ENCODE data around the gene IGFBP5. TPM values are rescaled to one million over a fixed set of nuclear protein-coding genes. Genes with fewer than 3 reads are reported as not detected.

IGFBP5 gene
- total RNA-seq, 2 experiments from 2014 or later, result not detected

DNA sequence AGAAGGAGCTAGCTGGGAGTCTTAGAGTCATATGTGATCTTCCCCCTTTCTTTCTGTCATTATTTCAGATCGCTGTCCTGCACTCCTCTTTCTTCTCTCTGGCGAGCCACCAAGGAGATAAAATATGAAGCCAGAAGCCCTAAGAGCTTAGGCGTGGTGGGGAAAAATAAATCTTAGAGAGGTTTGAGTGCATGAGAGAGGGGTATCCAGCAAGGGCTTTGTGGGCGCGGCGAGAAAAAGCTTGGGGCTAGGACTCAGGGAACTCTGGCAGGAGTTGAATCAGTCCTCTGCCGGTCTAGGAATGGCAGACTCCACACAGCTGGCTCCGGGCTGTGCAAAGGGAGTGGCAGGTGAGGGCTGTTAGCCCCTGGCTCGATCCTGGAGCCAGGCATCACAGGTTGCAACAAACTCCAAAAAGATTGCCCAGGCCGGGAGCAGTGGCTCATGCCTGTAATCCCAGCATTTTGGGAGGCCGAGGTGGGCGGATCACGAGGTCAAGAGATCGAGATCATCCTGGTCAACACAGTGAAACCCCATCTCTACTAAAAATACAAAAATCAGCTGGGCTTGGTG lies 20.1 kb upstream of the IGFBP5 start:
- Histone ChIP-seq H3K36me3 (ENCODE audit: insufficient read depth, low read length) (no peaks in the 10 kb centered on the region), H3K4me3 (ENCODE audit: low read depth, low read length, poor library complexity, severe bottlenecking) (no peak overlapping the region), H3K9me2 (ENCODE audit: insufficient read depth, low read length) (no peaks in the 10 kb centered on the region), H4K20me1 (ENCODE audit: insufficient read depth, low read length) (no peaks in the 10 kb centered on the region), H3K4me2 (ENCODE audit: low read length) (no peak overlapping the region), H3K27ac (ENCODE audit: low read depth, low read length, poor library complexity, severe bottlenecking) (no peak overlapping the region), H3K4me1 (ENCODE audit: insufficient read depth, low read length, poor library complexity, severe bottlenecking) (no peaks in the 10 kb centered on the region), H2AFZ (ENCODE audit: low read length) (no peak overlapping the region), H3K79me2 (ENCODE audit: insufficient read depth, low read depth, low read length) (no peaks in the 10 kb centered on the region), H3K9me3 (ENCODE audit: low read length) (no peaks in the 10 kb centered on the region)
- POLR2A ChIA-PET, result interaction anchor here (0.6 kb wide), 1 partner anchor 63 kb away, joined by 4 read pairs; no protein-coding TSS in a partner anchor
- intact Hi-C loops (cut with micrococcal nuclease; ENCODE audit: unreplicated experiment), result no loop called here
- CTCF ChIA-PET (ENCODE audit: unreplicated experiment), result no interaction called here
- no peak for DNase-seq (ENCODE audit: low spot score)
- BruUV-seq (replicated peaks), result no TSS peak
- TF ChIP-seq, protein P1, sequence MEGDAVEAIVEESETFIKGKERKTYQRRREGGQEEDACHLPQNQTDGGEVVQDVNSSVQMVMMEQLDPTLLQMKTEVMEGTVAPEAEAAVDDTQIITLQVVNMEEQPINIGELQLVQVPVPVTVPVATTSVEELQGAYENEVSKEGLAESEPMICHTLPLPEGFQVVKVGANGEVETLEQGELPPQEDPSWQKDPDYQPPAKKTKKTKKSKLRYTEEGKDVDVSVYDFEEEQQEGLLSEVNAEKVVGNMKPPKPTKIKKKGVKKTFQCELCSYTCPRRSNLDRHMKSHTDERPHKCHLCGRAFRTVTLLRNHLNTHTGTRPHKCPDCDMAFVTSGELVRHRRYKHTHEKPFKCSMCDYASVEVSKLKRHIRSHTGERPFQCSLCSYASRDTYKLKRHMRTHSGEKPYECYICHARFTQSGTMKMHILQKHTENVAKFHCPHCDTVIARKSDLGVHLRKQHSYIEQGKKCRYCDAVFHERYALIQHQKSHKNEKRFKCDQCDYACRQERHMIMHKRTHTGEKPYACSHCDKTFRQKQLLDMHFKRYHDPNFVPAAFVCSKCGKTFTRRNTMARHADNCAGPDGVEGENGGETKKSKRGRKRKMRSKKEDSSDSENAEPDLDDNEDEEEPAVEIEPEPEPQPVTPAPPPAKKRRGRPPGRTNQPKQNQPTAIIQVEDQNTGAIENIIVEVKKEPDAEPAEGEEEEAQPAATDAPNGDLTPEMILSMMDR (conservative IDR thresholded peaks at IDR 0.05; ENCODE audit: low read length), result no peak
- no peak for TF ChIP-seq EZH2phosphoT487 (IDR thresholded peaks at IDR 0.05; ENCODE audit: borderline replicate concordance, low read depth, low read length)

DNA sequence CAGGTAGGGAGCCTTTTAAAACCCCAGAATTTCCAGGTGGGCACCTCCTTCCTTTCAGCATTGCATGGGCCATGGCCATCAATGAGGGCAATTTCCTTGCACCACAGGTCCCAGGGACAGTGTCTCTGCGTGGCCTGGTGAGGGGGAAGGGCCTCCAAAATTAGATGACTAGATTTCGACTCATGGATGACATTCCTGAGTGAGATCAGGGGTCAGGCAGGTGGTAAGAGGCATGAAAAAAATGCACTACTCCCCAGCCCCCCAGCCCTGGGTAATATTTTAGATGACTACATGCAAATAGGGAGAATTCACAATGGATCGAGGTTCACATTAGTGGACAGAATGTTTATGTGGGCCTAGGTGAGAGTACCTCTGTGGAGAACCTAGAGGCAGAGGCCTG lies 19.0 kb upstream of the IGFBP5 start:
- no peak overlapping the region for H3K4me2 ChIP-seq (ENCODE audit: low read length)
- H3K36me3 ChIP-seq (ENCODE audit: insufficient read depth, low read length), result no peaks in the 10 kb centered on the region
- no peaks in the 10 kb centered on the region for H3K79me2 ChIP-seq (ENCODE audit: insufficient read depth, low read depth, low read length)
- no peak for TF ChIP-seq EZH2phosphoT487 (IDR thresholded peaks at IDR 0.05; ENCODE audit: borderline replicate concordance, low read depth, low read length)
- TF ChIP-seq, protein P1 (conservative IDR thresholded peaks at IDR 0.05; ENCODE audit: low read length), result no peak
- no TSS peak for BruUV-seq (replicated peaks)
- no peak overlapping the region for H3K4me3 ChIP-seq (ENCODE audit: low read depth, low read length, poor library complexity, severe bottlenecking)
- intact Hi-C loops (cut with micrococcal nuclease; ENCODE audit: unreplicated experiment), result no loop called here
- H2AFZ ChIP-seq (ENCODE audit: low read length), result no peak overlapping the region
- no peaks in the 10 kb centered on the region for H3K9me2 ChIP-seq (ENCODE audit: insufficient read depth, low read length)
- CTCF ChIA-PET (ENCODE audit: unreplicated experiment), result no interaction called here
- H4K20me1 ChIP-seq (ENCODE audit: insufficient read depth, low read length), result no peaks in the 10 kb centered on the region
- no peak overlapping the region for H3K27ac ChIP-seq (ENCODE audit: low read depth, low read length, poor library complexity, severe bottlenecking)
- H3K9me3 ChIP-seq (ENCODE audit: low read length), result no peaks in the 10 kb centered on the region
- no peaks in the 10 kb centered on the region for H3K4me1 ChIP-seq (ENCODE audit: insufficient read depth, low read length, poor library complexity, severe bottlenecking)
- DNase-seq (ENCODE audit: low spot score), result no peak
- POLR2A ChIA-PET, result interaction anchor here (0.6 kb wide), 1 partner anchor 517 kb away, joined by 3 read pairs; no protein-coding TSS in a partner anchor

DNA sequence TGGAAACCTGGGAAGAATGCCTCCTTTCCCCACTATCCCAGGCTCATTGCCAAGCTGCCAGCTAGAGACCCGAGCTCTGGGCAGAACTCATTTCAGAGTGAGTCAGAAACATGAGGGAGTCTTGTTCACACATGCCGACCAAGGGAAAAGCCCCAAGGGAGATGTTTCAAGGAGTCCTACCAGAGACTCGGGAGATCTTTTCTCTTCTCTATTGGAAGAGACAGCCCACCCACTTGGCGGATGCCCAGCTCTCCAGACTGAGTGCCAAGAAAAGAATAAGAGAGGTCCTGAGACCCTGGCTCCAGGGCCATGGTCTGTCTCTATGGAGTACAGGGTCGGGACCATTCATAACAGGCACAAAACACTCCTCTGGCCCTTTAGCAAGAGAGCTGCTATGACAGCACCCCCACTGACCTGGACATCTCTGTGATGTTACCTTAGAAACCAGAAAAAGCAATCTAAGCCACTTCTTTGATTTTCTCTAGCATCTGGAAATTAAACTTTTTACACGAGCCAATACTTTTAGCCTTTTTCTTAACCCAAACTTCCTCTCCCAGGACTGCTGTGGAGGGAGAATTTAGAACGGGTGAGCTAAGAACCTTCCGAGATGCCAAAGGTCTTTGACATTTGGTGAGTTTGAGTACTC lies 18.5 kb upstream of the IGFBP5 start:
- Histone ChIP-seq H3K36me3 (ENCODE audit: insufficient read depth, low read length) (no peaks in the 10 kb centered on the region), H3K79me2 (ENCODE audit: insufficient read depth, low read depth, low read length) (no peaks in the 10 kb centered on the region), H3K9me2 (ENCODE audit: insufficient read depth, low read length) (no peaks in the 10 kb centered on the region), H4K20me1 (ENCODE audit: insufficient read depth, low read length) (no peaks in the 10 kb centered on the region), H3K4me3 (ENCODE audit: low read depth, low read length, poor library complexity, severe bottlenecking) (no peak overlapping the region), H3K4me1 (ENCODE audit: insufficient read depth, low read length, poor library complexity, severe bottlenecking) (no peaks in the 10 kb centered on the region), H3K27ac (ENCODE audit: low read depth, low read length, poor library complexity, severe bottlenecking) (no peak overlapping the region), H3K9me3 (ENCODE audit: low read length) (no peaks in the 10 kb centered on the region), H3K4me2 (ENCODE audit: low read length) (no peak overlapping the region), H2AFZ (ENCODE audit: low read length) (no peak overlapping the region)
- POLR2A ChIA-PET, result interaction anchor here (0.6 kb wide), 1 partner anchor 517 kb away, joined by 3 read pairs; no protein-coding TSS in a partner anchor
- no TSS peak for BruUV-seq (replicated peaks)
- DNase-seq (ENCODE audit: low spot score), result no peak
- TF ChIP-seq EZH2phosphoT487 (IDR thresholded peaks at IDR 0.05; ENCODE audit: borderline replicate concordance, low read depth, low read length), result no peak
- TF ChIP-seq, protein P1 (conservative IDR thresholded peaks at IDR 0.05; ENCODE audit: low read length), result no peak
- CTCF ChIA-PET (ENCODE audit: unreplicated experiment), result no interaction called here
- intact Hi-C loops (cut with micrococcal nuclease; ENCODE audit: unreplicated experiment), result no loop called here
